Epidermal melanocyte (primary cell): ENCODE results near the gene COL20A1.
"Not testable (repeated sequence)": the region's sequence is repeated elsewhere in the genome, so short reads cannot be mapped to it uniquely, and the experiment has no call there.

Experiments used
- DNase-seq: peaks from one replicate; pipeline ENCODE4 v3.0.0; 2011; ENCODE audit warnings: low spot score; ENCODE audit not compliant: insufficient read length

COL20A1 gene

GRCh38 chr20:63292904-63293303 is at the start of gene COL20A1:
TSS of gene COL20A1 (plus strand) at chr20:63293186. CDS start at chr20:63295108, 1,922 bp downstream.
- no peak for DNase-seq

GRCh38 chr20:63243604-63244247 is 49.3 kb upstream of the COL20A1 start:
- DNase-seq = no peak

- no peak for DNase-seq
These were observed 48.5 kb upstream of the COL20A1 start for GRCh38 chr20:63244468-63244867.

- DNase-seq = no peak
These were observed 46.3 kb upstream of the COL20A1 start for GRCh38 chr20:63246490-63247288.

GRCh38 chr20:63247671-63248228 is 45.2 kb upstream of the COL20A1 start:
- DNase-seq = no peak

- no peak for DNase-seq
These were observed 44.0 kb upstream of the COL20A1 start for GRCh38 chr20:63248835-63249591.

GRCh38 chr20:63249891-63250290 is 43.1 kb upstream of the COL20A1 start:
- no peak for DNase-seq

- not testable (repeated sequence) for DNase-seq
These were observed 41.6 kb upstream of the COL20A1 start for GRCh38 chr20:63251350-63251749.

- DNase-seq = no peak
These were observed 40.7 kb upstream of the COL20A1 start for GRCh38 chr20:63252284-63252711.

- DNase-seq = no peak
These were observed 39.9 kb upstream of the COL20A1 start for GRCh38 chr20:63253065-63253437.

- DNase-seq = no peak
These were observed 39.4 kb upstream of the COL20A1 start for GRCh38 chr20:63253438-63254231.

GRCh38 chr20:63254232-63254605 is 38.8 kb upstream of the COL20A1 start, which contains the start of gene NKAIN4:
TSS of gene NKAIN4 (minus strand) at chr20:63254463. CDS start at chr20:63254450, 13 bp downstream.
- DNase-seq = no peak

- DNase-seq = no peak
These were observed 38.2 kb upstream of the COL20A1 start for GRCh38 chr20:63254606-63255384.

GRCh38 chr20:63255931-63256704 is 36.9 kb upstream of the COL20A1 start:
- no peak for DNase-seq

- DNase-seq = no peak
These were observed 36.0 kb upstream of the COL20A1 start for GRCh38 chr20:63256954-63257353.

- no peak for DNase-seq
These were observed 35.4 kb upstream of the COL20A1 start for GRCh38 chr20:63257629-63258028.

GRCh38 chr20:63258781-63259180 is 34.2 kb upstream of the COL20A1 start:
- no peak for DNase-seq

- no peak for DNase-seq
These were observed 33.1 kb upstream of the COL20A1 start for GRCh38 chr20:63259734-63260460.

- no peak for DNase-seq
These were observed 32.5 kb upstream of the COL20A1 start for GRCh38 chr20:63260521-63260920.
